ENCODE data around the gene CXCR6.

CXCR6 gene

GRCh38 chr3:45912435-45912834 is 30.8 kb upstream of the CXCR6 start:
- TF ChIP-seq EZH2phosphoT487 (IDR thresholded peaks at IDR 0.05; ENCODE audit: borderline replicate concordance, low read length) (no peak), CTCF (IDR thresholded peaks at IDR 0.05; ENCODE audit: low read depth, low read length, poor library complexity, severe bottlenecking) (no peak)
- Histone ChIP-seq H3K36me3 (ENCODE audit: control insufficient read depth, low read length) (no peaks in the 10 kb centered on the region), H3K27me3 (ENCODE audit: control insufficient read depth, low read length) (peaks cover 7% of the 10 kb centered on the region; the same call in 1 of the 2 replicates), H3K4me2 (ENCODE audit: low read length) (no peak overlapping the region), H3K9me3 (ENCODE audit: control insufficient read depth, insufficient read depth, low read length) (no peaks in the 10 kb centered on the region), H3K27ac (ENCODE audit: low read depth, low read length) (no peak overlapping the region), H4K20me1 (ENCODE audit: control insufficient read depth, insufficient read depth, low read depth, low read length) (no peaks in the 10 kb centered on the region), H3K4me3 (ENCODE audit: low read length) (no peak overlapping the region), H3K4me1 (ENCODE audit: control insufficient read depth, low read length) (no peaks in the 10 kb centered on the region), H3F3A (ENCODE audit: control insufficient read depth, insufficient read depth) (no peaks in the 10 kb centered on the region), H3K79me2 (ENCODE audit: control insufficient read depth, low read length) (no peaks in the 10 kb centered on the region), H3K9me2 (replicated peaks; ENCODE audit: control insufficient read depth, low read length) (no peaks in the 10 kb centered on the region)

GRCh38 chr3:45914362-45915058 is 28.8 kb upstream of the CXCR6 start:
- Histone ChIP-seq H3K4me2 (ENCODE audit: low read length) (no peak overlapping the region), H3K4me1 (ENCODE audit: control insufficient read depth, low read length) (no peaks in the 10 kb centered on the region), H3K4me3 (ENCODE audit: low read length) (no peak overlapping the region), H3K36me3 (ENCODE audit: control insufficient read depth, low read length) (no peaks in the 10 kb centered on the region), H3K27me3 (ENCODE audit: control insufficient read depth, low read length) (peaks cover 7% of the 10 kb centered on the region; the same call in 1 of the 2 replicates), H4K20me1 (ENCODE audit: control insufficient read depth, insufficient read depth, low read depth, low read length) (no peaks in the 10 kb centered on the region), H3K9me3 (ENCODE audit: control insufficient read depth, insufficient read depth, low read length) (no peaks in the 10 kb centered on the region), H3K9me2 (replicated peaks; ENCODE audit: control insufficient read depth, low read length) (no peaks in the 10 kb centered on the region), H3K79me2 (ENCODE audit: control insufficient read depth, low read length) (no peaks in the 10 kb centered on the region), H3K27ac (ENCODE audit: low read depth, low read length) (no peak overlapping the region), H3F3A (ENCODE audit: control insufficient read depth, insufficient read depth) (no peaks in the 10 kb centered on the region)
- TF ChIP-seq EZH2phosphoT487 (IDR thresholded peaks at IDR 0.05; ENCODE audit: borderline replicate concordance, low read length) (no peak), CTCF (IDR thresholded peaks at IDR 0.05; ENCODE audit: low read depth, low read length, poor library complexity, severe bottlenecking) (no peak)

GRCh38 chr3:45915059-45915439 is 28.2 kb upstream of the CXCR6 start:
- Histone ChIP-seq H3K79me2 (ENCODE audit: control insufficient read depth, low read length) (no peaks in the 10 kb centered on the region), H4K20me1 (ENCODE audit: control insufficient read depth, insufficient read depth, low read depth, low read length) (no peaks in the 10 kb centered on the region), H3K36me3 (ENCODE audit: control insufficient read depth, low read length) (no peaks in the 10 kb centered on the region), H3K4me1 (ENCODE audit: control insufficient read depth, low read length) (no peaks in the 10 kb centered on the region), H3K27ac (ENCODE audit: low read depth, low read length) (no peak overlapping the region), H3F3A (ENCODE audit: control insufficient read depth, insufficient read depth) (no peaks in the 10 kb centered on the region), H3K27me3 (ENCODE audit: control insufficient read depth, low read length) (peaks cover 7% of the 10 kb centered on the region; the same call in 1 of the 2 replicates), H3K9me3 (ENCODE audit: control insufficient read depth, insufficient read depth, low read length) (no peaks in the 10 kb centered on the region), H3K4me2 (ENCODE audit: low read length) (no peak overlapping the region), H3K4me3 (ENCODE audit: low read length) (no peak overlapping the region), H3K9me2 (replicated peaks; ENCODE audit: control insufficient read depth, low read length) (no peaks in the 10 kb centered on the region)
- TF ChIP-seq CTCF (IDR thresholded peaks at IDR 0.05; ENCODE audit: low read depth, low read length, poor library complexity, severe bottlenecking) = no peak
- TF ChIP-seq EZH2phosphoT487 (IDR thresholded peaks at IDR 0.05; ENCODE audit: borderline replicate concordance, low read length) = no peak

All from DOHH2 (cell line).